Peyer's patch (tissue), 4 donors: ENCODE measurements around the gene ATP9A. TPM values are rescaled to one million over a fixed set of nuclear protein-coding genes. Genes with fewer than 3 reads are reported as not detected.
"Not testable (repeated sequence)": the region's sequence is repeated elsewhere in the genome, so short reads cannot be mapped to it uniquely, and the experiment has no call there.

Experiments
- DNase-seq, 3 donors: peaks; one replicate each; pipeline ENCODE4 v3.0.0-alpha.2; 2017 to 2019
- H3K27ac ChIP-seq, 4 donors: fragments of 200-600 bp; sonication (generic); one replicate each; pipeline ENCODE4 v1.5.1; 2016 to 2019
- H3K27me3 ChIP-seq, 2 donors: fragments of 200-600 bp; sonication (generic); one replicate each; pipeline ENCODE4 v1.5.1; 2019
- H3K36me3 ChIP-seq, 3 donors: fragments of 200-600 bp; sonication (generic); one replicate each; pipeline ENCODE4 v1.5.1; 2016 to 2019
- H3K4me1 ChIP-seq, 4 donors: fragments of 200-600 bp; sonication (generic); one replicate each; pipeline ENCODE4 v1.5.1; 2016 to 2019
- H3K4me3 ChIP-seq, 4 donors: fragments of 200-600 bp; sonication (generic); 1 replicate in 3 of 4; 2 replicates in 1 of 4; pipeline ENCODE4 v1.5.1; 2016 to 2019; ENCODE audit warnings: mild to moderate bottlenecking in 1 of 4
- H3K9me3 ChIP-seq, 4 donors: fragments of 200-600 bp; sonication (generic); one replicate each; pipeline ENCODE4 v1.5.1; 2016 to 2019; ENCODE audit warnings: mild to moderate bottlenecking in 1 of 4
- CTCF ChIP-seq, 6 experiments: fragments of 450-650 bp in 4 of 6; fragments of 200-600 bp in 2 of 6; sonication (generic) in 1 of 6; IDR thresholded peaks; one replicate each; pipeline ENCODE4 v1.5.1; 2017 to 2019; ENCODE audit warnings: antibody characterized with exemption in 6 of 6, mild to moderate bottlenecking in 3 of 6, moderate library complexity in 1 of 6
- POLR2A ChIP-seq, 2 donors: fragments of 450-650 bp; IDR thresholded peaks; one replicate each; pipeline ENCODE4 v1.5.1; 2017; ENCODE audit warnings: antibody characterized with exemption in 2 of 2, mild to moderate bottlenecking in 2 of 2, moderate library complexity in 2 of 2
- total RNA-seq, 4 donors: library from RNA; depleted of rRNA; stranded (reverse); fragments of >200 nt; gene quantifications; one replicate each; pipeline ENCODE4 v1.1.0, GENCODE V29; 2016

ATP9A gene
- total RNA-seq, 4 donors from 2014 or later, result 27.2 to 73.1 (median 48.7) TPM

- no peak overlapping the region for H3K4me3 ChIP-seq
- peaks cover 0 to 33% (median 0%) of the 10 kb centered on the region in 3 donors for H3K36me3 ChIP-seq
- no peak for DNase-seq
- H3K9me3 ChIP-seq, result no peaks in the 10 kb centered on the region
- TF ChIP-seq CTCF (IDR thresholded peaks at IDR 0.05) (no peak), POLR2A (IDR thresholded peaks at IDR 0.05) (no peak)
- H3K4me1 ChIP-seq, result no peaks in the 10 kb centered on the region
- no peak overlapping the region for H3K27ac ChIP-seq
- H3K27me3 ChIP-seq, result no peaks in the 10 kb centered on the region
Observed at GRCh38 chr20:51687108-51687507, 81.1 kb downstream of the ATP9A start.

GRCh38 chr20:51685494-51685893, 82.7 kb downstream of the ATP9A start:
- H3K4me1 ChIP-seq, DNase-seq, H3K4me3 ChIP-seq, H3K27me3 ChIP-seq, H3K9me3 ChIP-seq, H3K27ac ChIP-seq: not testable (repeated sequence)
- peaks cover 0 to 29% (median 0%) of the 10 kb centered on the region in 3 donors for H3K36me3 ChIP-seq

GRCh38 chr20:51680067-51680749, 88.0 kb downstream of the ATP9A start:
- H3K4me3 ChIP-seq, result no peak overlapping the region
- DNase-seq, result no peak
- no peaks in the 10 kb centered on the region for H3K4me1 ChIP-seq
- TF ChIP-seq POLR2A (IDR thresholded peaks at IDR 0.05) (no peak), CTCF (IDR thresholded peaks at IDR 0.05) (no peak)
- no peaks in the 10 kb centered on the region for H3K9me3 ChIP-seq
- H3K36me3 ChIP-seq, result peaks cover 0 to 11% (median 0%) of the 10 kb centered on the region in 3 donors
- no peak overlapping the region for H3K27ac ChIP-seq
- H3K27me3 ChIP-seq, result no peaks in the 10 kb centered on the region

- TF ChIP-seq POLR2A (IDR thresholded peaks at IDR 0.05) (no peak), CTCF (IDR thresholded peaks at IDR 0.05) (no peak)
- Histone ChIP-seq H3K4me1 (no peaks in the 10 kb centered on the region), H3K9me3 (no peaks in the 10 kb centered on the region), H3K4me3 (no peak overlapping the region), H3K27me3 (no peaks in the 10 kb centered on the region), H3K27ac (no peak overlapping the region), H3K36me3 (peaks cover 0 to 20% (median 0%) of the 10 kb centered on the region in 3 donors)
- DNase-seq, result no peak
Observed at GRCh38 chr20:51679254-51679921, 88.8 kb downstream of the ATP9A start.

DNA sequence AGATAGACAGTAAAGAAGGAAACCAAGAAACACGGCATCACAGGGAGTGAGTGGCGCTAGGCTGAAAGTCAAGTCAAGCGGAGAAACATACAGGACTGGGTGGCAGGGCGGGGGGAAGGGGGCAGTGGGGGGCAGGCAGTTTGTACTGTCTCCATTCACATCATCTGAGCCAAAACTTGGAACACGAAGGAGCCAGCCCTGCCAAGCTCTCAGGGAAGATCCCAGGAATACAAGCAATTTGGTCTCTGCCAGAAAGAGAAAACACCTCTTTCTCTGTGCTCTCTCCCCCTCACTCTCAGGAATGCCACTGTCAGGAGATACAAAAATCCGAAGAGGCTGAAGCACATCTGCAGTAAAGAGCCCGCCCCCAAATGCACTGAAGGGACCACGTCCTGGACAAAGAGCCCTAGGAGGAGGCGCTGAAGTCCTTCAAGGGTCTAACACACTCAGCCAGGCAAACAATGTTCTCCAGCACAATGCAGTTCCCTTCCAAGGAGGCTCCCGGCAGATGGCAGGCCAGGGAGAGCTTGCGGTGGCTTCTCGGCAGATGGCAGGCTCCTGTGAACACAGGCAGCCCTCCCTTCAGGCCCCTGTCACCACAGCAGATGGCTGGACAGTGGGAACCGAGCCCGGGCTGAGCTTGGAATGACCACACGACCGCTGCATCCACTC, 90.0 kb downstream of the ATP9A start:
- H3K36me3 ChIP-seq, result peaks cover 0 to 28% (median 0%) of the 10 kb centered on the region in 3 donors
- H3K27ac ChIP-seq, result no peak overlapping the region
- no peaks in the 10 kb centered on the region for H3K9me3 ChIP-seq
- H3K27me3 ChIP-seq, result no peaks in the 10 kb centered on the region
- no peaks in the 10 kb centered on the region for H3K4me1 ChIP-seq
- no peak for TF ChIP-seq POLR2A (IDR thresholded peaks at IDR 0.05)
- no peak for TF ChIP-seq CTCF (IDR thresholded peaks at IDR 0.05)
- no peak overlapping the region for H3K4me3 ChIP-seq
- no peak for DNase-seq

DNA sequence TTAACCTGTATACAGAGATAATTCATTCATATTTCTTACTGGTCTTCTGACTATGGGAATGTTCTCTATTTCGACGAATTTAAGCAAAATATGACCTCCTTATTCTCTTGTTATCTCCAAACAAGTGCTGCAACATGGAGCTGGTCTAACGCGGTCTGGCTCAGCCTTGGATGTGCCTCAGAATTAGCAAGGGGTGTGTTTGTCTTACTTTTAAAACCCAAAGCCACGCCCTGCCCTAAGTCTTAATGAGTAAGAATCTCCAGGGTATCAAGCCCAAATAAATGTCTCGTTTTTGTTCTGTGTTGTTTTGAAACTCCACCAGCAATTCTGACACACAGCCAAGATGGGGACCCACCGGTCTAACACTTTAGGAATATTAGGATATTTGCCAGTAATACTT, 99.2 kb downstream of the ATP9A start:
- DNase-seq, result no peak
- H3K4me1 ChIP-seq, result no peaks in the 10 kb centered on the region
- no peak overlapping the region for H3K4me3 ChIP-seq
- no peaks in the 10 kb centered on the region for H3K9me3 ChIP-seq
- H3K27ac ChIP-seq, result no peak overlapping the region
- no peaks in the 10 kb centered on the region for H3K27me3 ChIP-seq
- H3K36me3 ChIP-seq, result peaks cover 0 to 58% (median 0%) of the 10 kb centered on the region in 3 donors
- TF ChIP-seq CTCF (IDR thresholded peaks at IDR 0.05) (no peak), POLR2A (IDR thresholded peaks at IDR 0.05) (no peak)
